Upper lobe of right lung (tissue), 1 donor: ENCODE results near the gene UBE2G1. TPM values are rescaled to one million over a fixed set of nuclear protein-coding genes. Genes with fewer than 3 reads are reported as not detected.
A peak's percentile ranks its signal among the peaks of the same experiment; 100 is the strongest.

Experiments
- ATAC-seq: fragments of 200-7000 bp; cut with Tn5 transposase; one replicate; pipeline ENCODE4 v1.9.1; 2020; ENCODE audit warnings: mild to moderate bottlenecking, moderate library complexity
- DNase-seq: peaks from one replicate; pipeline ENCODE4 v3.0.0-alpha.2; 2020
- H3K27ac ChIP-seq: fragments of 200-600 bp; one replicate; pipeline ENCODE4 v1.8.0; 2022
- H3K27me3 ChIP-seq: fragments of 200-600 bp; one replicate; pipeline ENCODE4 v1.8.0; 2022; ENCODE audit warnings: mild to moderate bottlenecking
- H3K36me3 ChIP-seq: fragments of 200-600 bp; one replicate; pipeline ENCODE4 v1.8.0; 2022
- H3K4me1 ChIP-seq: fragments of 200-600 bp; one replicate; pipeline ENCODE4 v1.8.0; 2022
- H3K4me3 ChIP-seq: fragments of 200-600 bp; one replicate; pipeline ENCODE4 v1.8.0; 2022; ENCODE audit warnings: mild to moderate bottlenecking
- H3K9me3 ChIP-seq: fragments of 200-600 bp; one replicate; pipeline ENCODE4 v1.8.0; 2022
- intact Hi-C: fragments of 100-400 bp; cut with DNase I; formaldehyde crosslinking; loops from one replicate; pipeline ENCODE4 v1.11.0; 2022
- total RNA-seq: library from RNA; stranded (reverse); fragmentation: NEBNext Ultra II Directional; extraction: Animal tissue kit (Norgen Biotek cat#: 25700); gene quantifications from one replicate; pipeline ENCODE4 v1.2.1, GENCODE V29; 2021
- TF ChIP-seq, protein P1 (sequence below): fragments of 200-600 bp; IDR thresholded peaks from one replicate; pipeline ENCODE4 v1.8.0; 2022; ENCODE audit warnings: antibody characterized with exemption
- donor health status: DM: no; HTN: yes; CAD: no; lungs with severe emphysema.

The UBE2G1 gene
- total RNA-seq, 1 donor from 2014 or later = 38.4 TPM

DNA sequence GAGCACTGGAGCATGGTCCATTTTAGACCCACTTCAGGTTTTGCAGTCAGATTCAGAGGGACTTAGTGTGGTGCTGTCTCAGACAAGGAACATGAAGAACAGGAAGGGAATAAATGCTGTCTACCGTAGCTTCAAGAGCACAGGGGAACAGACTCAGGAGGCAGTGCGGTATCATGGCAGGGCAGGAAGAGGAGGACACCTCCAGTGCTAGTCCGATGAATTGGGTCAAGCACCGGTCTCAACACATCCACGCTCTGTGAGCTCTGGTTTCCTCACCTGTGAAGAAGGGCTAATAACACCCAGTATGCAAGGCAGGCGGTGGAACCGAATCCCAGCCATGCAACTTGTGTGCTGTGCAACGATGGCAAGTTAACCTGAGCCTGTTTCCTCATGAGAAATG, 99.1 kb downstream of the UBE2G1 start:
- H3K9me3 ChIP-seq = no peaks in the 10 kb centered on the region
- no peak overlapping the region for H3K27ac ChIP-seq
- intact Hi-C loops = no loop called here
- TF ChIP-seq, protein P1, sequence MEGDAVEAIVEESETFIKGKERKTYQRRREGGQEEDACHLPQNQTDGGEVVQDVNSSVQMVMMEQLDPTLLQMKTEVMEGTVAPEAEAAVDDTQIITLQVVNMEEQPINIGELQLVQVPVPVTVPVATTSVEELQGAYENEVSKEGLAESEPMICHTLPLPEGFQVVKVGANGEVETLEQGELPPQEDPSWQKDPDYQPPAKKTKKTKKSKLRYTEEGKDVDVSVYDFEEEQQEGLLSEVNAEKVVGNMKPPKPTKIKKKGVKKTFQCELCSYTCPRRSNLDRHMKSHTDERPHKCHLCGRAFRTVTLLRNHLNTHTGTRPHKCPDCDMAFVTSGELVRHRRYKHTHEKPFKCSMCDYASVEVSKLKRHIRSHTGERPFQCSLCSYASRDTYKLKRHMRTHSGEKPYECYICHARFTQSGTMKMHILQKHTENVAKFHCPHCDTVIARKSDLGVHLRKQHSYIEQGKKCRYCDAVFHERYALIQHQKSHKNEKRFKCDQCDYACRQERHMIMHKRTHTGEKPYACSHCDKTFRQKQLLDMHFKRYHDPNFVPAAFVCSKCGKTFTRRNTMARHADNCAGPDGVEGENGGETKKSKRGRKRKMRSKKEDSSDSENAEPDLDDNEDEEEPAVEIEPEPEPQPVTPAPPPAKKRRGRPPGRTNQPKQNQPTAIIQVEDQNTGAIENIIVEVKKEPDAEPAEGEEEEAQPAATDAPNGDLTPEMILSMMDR = no peak
- ATAC-seq (no peak), DNase-seq (no peak)
- H3K27me3 ChIP-seq = no peaks in the 10 kb centered on the region
- H3K36me3 ChIP-seq = peaks cover 7% of the 10 kb centered on the region
- no peak overlapping the region for H3K4me3 ChIP-seq
- H3K4me1 ChIP-seq = peaks cover 11% of the 10 kb centered on the region

DNA sequence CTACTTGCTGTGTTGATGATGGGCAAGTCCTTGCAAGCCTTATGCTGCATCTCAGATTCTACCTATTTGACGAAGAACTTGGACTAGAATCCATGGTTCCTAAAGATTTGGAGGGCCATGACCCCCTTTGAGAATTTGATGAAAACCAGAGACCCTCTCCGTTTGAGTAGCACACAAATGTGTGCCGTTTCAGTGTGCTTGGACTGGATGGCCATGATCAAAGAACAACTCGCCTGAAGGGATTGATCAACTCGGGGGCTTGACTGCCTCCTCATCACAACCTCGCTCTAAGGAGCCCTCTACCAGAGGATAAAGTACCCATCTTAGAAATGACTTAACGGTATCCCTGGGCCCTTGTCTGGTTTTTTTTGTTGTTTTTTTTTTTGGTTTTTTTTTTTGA, 99.9 kb downstream of the UBE2G1 start:
- ATAC-seq (no peak), DNase-seq (no peak)
- H3K4me1 ChIP-seq = peaks cover 14% of the 10 kb centered on the region
- TF ChIP-seq, protein P1 = no peak
- H3K9me3 ChIP-seq = no peaks in the 10 kb centered on the region
- no peaks in the 10 kb centered on the region for H3K27me3 ChIP-seq
- intact Hi-C loops = no loop called here
- no peak overlapping the region for H3K4me3 ChIP-seq
- H3K27ac ChIP-seq = no peak overlapping the region
- H3K36me3 ChIP-seq = no peaks in the 10 kb centered on the region

DNA sequence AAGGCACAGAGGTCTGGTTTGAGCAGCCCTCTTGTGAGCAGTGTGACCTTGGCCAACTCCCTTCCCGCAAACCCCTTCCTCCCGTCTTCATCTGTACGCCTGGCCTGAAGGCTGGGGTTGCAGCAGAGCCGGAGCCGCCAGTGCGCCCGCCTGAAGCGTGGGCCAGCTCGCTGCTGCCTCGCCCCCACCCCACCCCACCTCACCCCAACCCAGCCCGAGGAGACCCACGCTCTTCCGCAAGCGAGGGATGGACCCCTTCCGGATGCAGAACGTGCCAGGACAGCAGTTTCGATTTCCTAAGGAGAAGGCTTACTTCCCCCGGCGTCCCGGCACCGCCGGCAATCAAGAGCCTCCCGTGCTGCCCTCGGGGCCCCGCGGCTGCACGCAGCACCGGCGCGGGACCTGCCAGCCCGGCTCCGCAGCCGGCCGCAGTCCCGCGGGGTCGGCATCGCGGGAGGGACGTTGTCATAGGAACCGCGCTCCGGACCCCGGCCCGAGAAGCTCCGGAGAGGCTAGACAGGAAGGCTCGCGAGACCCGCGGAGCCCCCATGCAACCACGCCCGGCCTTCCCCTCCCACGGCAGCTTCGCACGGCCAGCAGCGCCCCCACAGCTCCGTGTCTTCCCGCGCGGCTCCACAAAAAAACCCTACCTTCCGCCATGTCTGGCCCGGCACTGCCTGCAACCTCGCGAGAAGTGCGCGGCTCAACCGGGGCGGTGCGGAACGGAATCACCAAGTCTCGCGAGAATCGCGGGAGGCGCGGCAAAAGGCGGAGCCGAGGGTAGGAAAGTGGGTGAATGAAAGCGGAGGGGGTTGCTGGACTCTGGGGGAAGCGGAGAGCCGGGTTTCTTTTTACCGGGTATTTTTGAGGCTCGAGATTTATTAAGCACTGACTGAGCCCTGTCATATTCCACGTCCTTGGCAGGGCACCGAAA, 102.9 kb downstream of the UBE2G1 start, which contains the start of gene ANKFY1:
ANKFY1 (minus strand) TSS at position 698 of the 934 bp plus-strand sequence; CDS start at position 660, 38 bp downstream.
- H3K9me3 ChIP-seq = no peaks in the 10 kb centered on the region
- ATAC-seq (peak; percentile 97), DNase-seq (peak; percentile 98)
- H3K27me3 ChIP-seq = no peaks in the 10 kb centered on the region
- H3K4me1 ChIP-seq = peaks cover 14% of the 10 kb centered on the region
- H3K4me3 ChIP-seq = peak within 1 kb of the TSS; percentile 94
- TF ChIP-seq, protein P1 = no peak
- no peaks in the 10 kb centered on the region for H3K36me3 ChIP-seq
- intact Hi-C loops = no loop called here
- peak within 1 kb of the TSS; percentile 88 for H3K27ac ChIP-seq

DNA sequence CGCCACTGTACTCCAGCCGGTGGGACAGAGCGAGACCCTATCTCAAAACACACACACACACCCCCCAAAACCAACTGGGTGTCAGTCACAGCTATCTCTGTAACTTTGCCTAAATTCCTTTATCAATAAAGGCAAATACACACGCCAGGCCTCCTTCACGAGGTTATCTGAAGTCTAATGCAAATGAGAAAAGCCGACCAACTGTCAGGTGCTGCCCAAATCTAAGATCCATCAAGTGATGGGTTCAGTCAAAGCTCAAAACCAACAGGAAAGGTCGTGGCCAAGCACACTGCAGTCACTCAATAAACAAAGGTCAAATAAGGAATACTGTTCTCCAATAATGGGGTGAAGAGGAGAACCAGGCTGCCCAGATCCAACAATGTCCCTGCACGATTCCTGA, 103.8 kb downstream of the UBE2G1 start:
- ATAC-seq = no peak
- Histone ChIP-seq H3K9me3 (no peaks in the 10 kb centered on the region), H3K27ac (peak overlapping the region; percentile 88), H3K27me3 (no peaks in the 10 kb centered on the region), H3K36me3 (no peaks in the 10 kb centered on the region), H3K4me1 (peaks cover 14% of the 10 kb centered on the region), H3K4me3 (peak overlapping the region; percentile 94)
- TF ChIP-seq, protein P1 = no peak
- no peak for DNase-seq
- intact Hi-C loops = no loop called here

DNA sequence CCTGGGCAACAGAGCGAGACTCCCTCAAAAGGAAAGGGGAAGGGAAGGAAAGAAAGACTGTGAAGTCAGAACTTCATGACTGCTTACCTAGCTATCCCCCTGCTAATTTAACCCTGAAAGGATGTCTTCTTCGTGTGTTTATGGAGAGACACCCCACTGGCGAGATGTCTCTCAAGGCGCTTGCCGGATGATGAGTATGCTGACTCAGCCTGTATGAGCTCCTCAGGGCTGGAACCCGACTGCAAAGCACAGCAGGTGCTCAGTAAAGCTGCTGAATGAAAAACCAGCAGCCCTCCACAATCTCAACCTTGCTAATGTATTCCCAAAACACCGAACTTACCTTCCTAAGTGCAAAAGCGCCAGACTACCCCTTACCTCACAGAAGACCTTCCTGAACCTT, 105.0 kb downstream of the UBE2G1 start:
- TF ChIP-seq, protein P1 = no peak
- Histone ChIP-seq H3K4me3 (no peak overlapping the region), H3K27ac (no peak overlapping the region), H3K4me1 (peaks cover 14% of the 10 kb centered on the region), H3K27me3 (no peaks in the 10 kb centered on the region), H3K9me3 (no peaks in the 10 kb centered on the region), H3K36me3 (no peaks in the 10 kb centered on the region)
- ATAC-seq (no peak), DNase-seq (no peak)
- intact Hi-C loops = no loop called here
